Measurements from ENCODE around the gene HMGB4. TPM values are rescaled to one million over a fixed set of nuclear protein-coding genes. Genes with fewer than 3 reads are reported as not detected.

Gene HMGB4
- total RNA-seq, 2 donors from 2014 or later: not detected

DNA sequence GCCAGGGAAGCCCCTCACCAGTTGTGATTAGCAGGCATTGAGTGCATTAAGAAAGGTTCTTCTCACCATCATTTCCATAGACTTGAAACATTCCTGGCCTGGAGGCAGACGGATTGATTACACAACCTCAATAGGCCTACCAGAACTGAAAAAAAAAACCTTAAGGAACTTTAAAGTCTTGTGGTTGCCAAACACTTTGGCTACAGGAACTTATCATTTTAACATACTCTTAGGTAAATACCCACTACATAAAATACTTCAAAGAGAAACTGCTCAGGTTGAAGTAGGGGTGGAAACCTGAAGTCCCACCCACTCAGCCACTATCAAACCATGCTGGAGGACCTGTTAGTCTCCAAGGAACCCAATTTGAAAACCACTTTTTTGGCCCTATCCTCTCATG is 22.4 kb upstream of the HMGB4 start:
- H3K36me3 ChIP-seq: no peaks in the 10 kb centered on the region
- no peaks in the 10 kb centered on the region for H3K9me3 ChIP-seq
- no peaks in the 10 kb centered on the region for H3K27me3 ChIP-seq (replicated peaks; ENCODE audit: insufficient read depth)
- no peak for DNase-seq (ENCODE audit: low spot score)
- TF ChIP-seq, protein P1, sequence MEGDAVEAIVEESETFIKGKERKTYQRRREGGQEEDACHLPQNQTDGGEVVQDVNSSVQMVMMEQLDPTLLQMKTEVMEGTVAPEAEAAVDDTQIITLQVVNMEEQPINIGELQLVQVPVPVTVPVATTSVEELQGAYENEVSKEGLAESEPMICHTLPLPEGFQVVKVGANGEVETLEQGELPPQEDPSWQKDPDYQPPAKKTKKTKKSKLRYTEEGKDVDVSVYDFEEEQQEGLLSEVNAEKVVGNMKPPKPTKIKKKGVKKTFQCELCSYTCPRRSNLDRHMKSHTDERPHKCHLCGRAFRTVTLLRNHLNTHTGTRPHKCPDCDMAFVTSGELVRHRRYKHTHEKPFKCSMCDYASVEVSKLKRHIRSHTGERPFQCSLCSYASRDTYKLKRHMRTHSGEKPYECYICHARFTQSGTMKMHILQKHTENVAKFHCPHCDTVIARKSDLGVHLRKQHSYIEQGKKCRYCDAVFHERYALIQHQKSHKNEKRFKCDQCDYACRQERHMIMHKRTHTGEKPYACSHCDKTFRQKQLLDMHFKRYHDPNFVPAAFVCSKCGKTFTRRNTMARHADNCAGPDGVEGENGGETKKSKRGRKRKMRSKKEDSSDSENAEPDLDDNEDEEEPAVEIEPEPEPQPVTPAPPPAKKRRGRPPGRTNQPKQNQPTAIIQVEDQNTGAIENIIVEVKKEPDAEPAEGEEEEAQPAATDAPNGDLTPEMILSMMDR (IDR thresholded peaks at IDR 0.05): no peak
- no peak overlapping the region for H3K4me3 ChIP-seq
- ATAC-seq (ENCODE audit: insufficient number of reproducible peaks, low FRiP score, low read depth): no peak
- H3K4me1 ChIP-seq (ENCODE audit: control insufficient read depth in 1 of 2, low read depth in 2 of 2): no peaks in the 10 kb centered on the region
- H3K27ac ChIP-seq: no peak overlapping the region

DNA sequence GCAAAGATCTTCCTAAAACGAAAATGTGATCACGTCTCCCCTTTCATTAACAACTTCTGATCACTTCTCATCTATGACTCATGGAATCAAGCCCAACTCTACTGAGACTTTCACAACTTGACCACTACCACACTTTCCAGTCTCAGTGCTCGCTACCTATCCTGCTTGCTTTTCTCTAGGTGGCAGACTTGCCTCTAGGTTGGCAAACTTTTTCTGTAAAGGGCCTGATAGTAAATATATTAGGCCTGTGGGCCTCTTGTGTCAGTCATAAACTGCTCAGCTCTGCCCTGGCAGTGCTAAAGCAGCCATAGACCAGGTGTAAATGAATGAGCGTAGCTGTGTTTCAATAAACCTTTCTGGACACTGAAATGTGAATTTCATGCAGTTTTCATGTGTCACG is 21.5 kb upstream of the HMGB4 start:
- Histone ChIP-seq H3K27me3 (replicated peaks; ENCODE audit: insufficient read depth) (no peaks in the 10 kb centered on the region), H3K27ac (no peak overlapping the region), H3K4me3 (no peak overlapping the region), H3K36me3 (no peaks in the 10 kb centered on the region), H3K4me1 (ENCODE audit: control insufficient read depth in 1 of 2, low read depth in 2 of 2) (no peaks in the 10 kb centered on the region), H3K9me3 (no peaks in the 10 kb centered on the region)
- TF ChIP-seq, protein P1 (IDR thresholded peaks at IDR 0.05): no peak
- ATAC-seq (ENCODE audit: insufficient number of reproducible peaks, low FRiP score, low read depth) (no peak), DNase-seq (ENCODE audit: low spot score) (no peak)

DNA sequence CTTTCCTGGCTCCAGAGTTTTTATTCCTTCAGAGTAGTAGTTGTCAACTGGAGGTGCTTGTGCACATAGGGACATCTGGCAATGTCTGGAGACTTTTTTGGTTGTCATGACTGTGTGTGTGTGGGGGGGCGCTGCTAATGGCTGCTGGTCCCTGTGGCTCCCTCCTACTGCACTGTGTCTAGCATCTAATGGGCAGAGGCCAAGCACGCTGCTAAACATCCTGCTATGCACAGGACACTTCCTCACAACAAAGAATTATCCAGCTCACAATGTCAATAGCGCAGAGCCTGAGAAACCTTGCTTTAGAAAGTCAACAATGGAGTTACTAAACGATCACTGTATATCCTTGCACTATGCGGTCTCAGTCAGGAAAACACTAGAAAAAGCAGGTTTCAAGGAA is 19.7 kb upstream of the HMGB4 start:
- no peaks in the 10 kb centered on the region for H3K27me3 ChIP-seq (replicated peaks; ENCODE audit: insufficient read depth)
- H3K27ac ChIP-seq: no peak overlapping the region
- no peak overlapping the region for H3K4me3 ChIP-seq
- no peaks in the 10 kb centered on the region for H3K36me3 ChIP-seq
- H3K4me1 ChIP-seq (ENCODE audit: control insufficient read depth in 1 of 2, low read depth in 2 of 2): no peaks in the 10 kb centered on the region
- H3K9me3 ChIP-seq: no peaks in the 10 kb centered on the region
- no peak for ATAC-seq (ENCODE audit: insufficient number of reproducible peaks, low FRiP score, low read depth)
- TF ChIP-seq, protein P1 (IDR thresholded peaks at IDR 0.05): no peak
- no peak for DNase-seq (ENCODE audit: low spot score)

DNA sequence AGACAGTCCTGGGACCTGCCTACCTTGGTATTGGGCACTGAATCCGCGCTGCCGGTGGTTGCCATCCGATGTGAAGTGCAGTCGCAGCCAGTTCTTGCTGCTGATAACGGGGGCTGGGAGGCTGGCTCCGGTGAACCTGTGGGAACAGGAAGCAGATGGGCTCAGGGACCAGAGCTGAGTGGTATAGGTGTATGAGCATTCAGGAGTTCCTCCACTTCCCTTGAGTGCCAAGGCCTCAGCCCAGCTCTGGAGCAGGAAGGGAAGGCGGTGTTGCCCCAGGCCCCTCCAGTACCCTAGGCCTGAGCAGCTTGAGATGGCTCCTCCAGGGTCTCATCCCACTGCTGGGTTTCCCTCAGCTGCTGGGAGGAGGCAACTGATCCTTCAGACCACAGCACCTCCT is 17.0 kb upstream of the HMGB4 start:
- no peaks in the 10 kb centered on the region for H3K9me3 ChIP-seq
- no peaks in the 10 kb centered on the region for H3K4me1 ChIP-seq (ENCODE audit: control insufficient read depth in 1 of 2, low read depth in 2 of 2)
- ATAC-seq (ENCODE audit: insufficient number of reproducible peaks, low FRiP score, low read depth): no peak
- H3K36me3 ChIP-seq: no peaks in the 10 kb centered on the region
- H3K4me3 ChIP-seq: no peak overlapping the region
- TF ChIP-seq, protein P1 (IDR thresholded peaks at IDR 0.05): no peak
- no peaks in the 10 kb centered on the region for H3K27me3 ChIP-seq (replicated peaks; ENCODE audit: insufficient read depth)
- no peak for DNase-seq (ENCODE audit: low spot score)
- no peak overlapping the region for H3K27ac ChIP-seq

DNA sequence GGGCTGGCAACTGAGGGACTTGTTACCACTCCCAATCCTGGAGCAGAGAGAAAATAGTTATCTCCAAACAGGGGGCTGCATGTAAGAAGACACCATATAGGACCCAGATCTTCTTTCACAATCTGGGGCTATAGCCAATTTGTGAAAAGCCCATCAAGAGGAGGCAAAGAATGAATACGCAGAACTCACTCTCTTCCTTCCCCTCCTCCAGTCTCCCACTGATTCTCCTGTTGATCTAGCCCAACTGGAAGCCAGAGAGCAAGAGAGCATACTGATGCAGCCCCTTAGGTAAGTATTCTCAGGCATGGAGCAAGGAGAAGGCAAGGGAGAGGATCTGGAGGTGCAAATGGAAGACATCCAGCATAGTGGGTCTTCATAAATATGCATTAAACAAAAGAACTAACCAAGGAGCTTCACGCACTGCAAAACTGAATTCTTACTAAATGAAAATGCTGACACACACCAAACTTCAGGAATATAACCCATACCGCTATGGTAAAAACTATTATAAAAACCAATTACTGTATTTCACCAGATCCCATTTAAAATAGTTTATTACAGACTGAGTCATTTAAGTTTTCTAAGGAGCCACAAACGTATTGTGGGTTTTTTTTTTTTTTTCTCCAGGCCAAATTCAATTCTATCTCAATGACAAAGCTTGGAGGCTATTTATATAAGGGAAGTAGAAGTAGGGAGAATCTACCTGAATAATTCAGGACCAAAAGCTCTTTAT is 15.5 kb upstream of the HMGB4 start:
- H3K4me3 ChIP-seq: no peak overlapping the region
- ATAC-seq (ENCODE audit: insufficient number of reproducible peaks, low FRiP score, low read depth) (no peak), DNase-seq (ENCODE audit: low spot score) (no peak)
- TF ChIP-seq, protein P1 (IDR thresholded peaks at IDR 0.05): no peak
- no peaks in the 10 kb centered on the region for H3K4me1 ChIP-seq (ENCODE audit: control insufficient read depth in 1 of 2, low read depth in 2 of 2)
- H3K9me3 ChIP-seq: no peaks in the 10 kb centered on the region
- no peaks in the 10 kb centered on the region for H3K27me3 ChIP-seq (replicated peaks; ENCODE audit: insufficient read depth)
- no peaks in the 10 kb centered on the region for H3K36me3 ChIP-seq
- no peak overlapping the region for H3K27ac ChIP-seq
